Measurements from ENCODE around the gene HOXC6.

HOXC6 gene

GRCh38 chr12:54020591-54021405 lies 7.4 kb upstream of the HOXC6 start:
- no peak for TF ChIP-seq ZNF274 (IDR thresholded peaks at IDR 0.05; ENCODE audit: low read depth, low read length)
- no peak overlapping the region for H3K4me3 ChIP-seq (ENCODE audit: low read length)

- H3K4me3 ChIP-seq (ENCODE audit: low read length): no peak overlapping the region
- no peak for TF ChIP-seq ZNF274 (IDR thresholded peaks at IDR 0.05; ENCODE audit: low read depth, low read length)
Measured at GRCh38 chr12:54021432-54022013, 6.7 kb upstream of the HOXC6 start.

- H3K4me3 ChIP-seq (ENCODE audit: low read length): no peak overlapping the region
- TF ChIP-seq ZNF274 (IDR thresholded peaks at IDR 0.05; ENCODE audit: low read depth, low read length): no peak
Measured at GRCh38 chr12:54022960-54023884, 5.0 kb upstream of the HOXC6 start.

- TF ChIP-seq ZNF274 (IDR thresholded peaks at IDR 0.05; ENCODE audit: low read depth, low read length): no peak
- no peak overlapping the region for H3K4me3 ChIP-seq (ENCODE audit: low read length)
Measured at GRCh38 chr12:54024127-54024526, 4.1 kb upstream of the HOXC6 start.

GRCh38 chr12:54024581-54025305 lies 3.5 kb upstream of the HOXC6 start:
- H3K4me3 ChIP-seq (ENCODE audit: low read length): no peak overlapping the region
- TF ChIP-seq ZNF274 (IDR thresholded peaks at IDR 0.05; ENCODE audit: low read depth, low read length): no peak

- H3K4me3 ChIP-seq (ENCODE audit: low read length): no peak overlapping the region
- TF ChIP-seq ZNF274 (IDR thresholded peaks at IDR 0.05; ENCODE audit: low read depth, low read length): no peak
Measured at GRCh38 chr12:54025499-54026405, 2.5 kb upstream of the HOXC6 start.

- H3K4me3 ChIP-seq (ENCODE audit: low read length): no peak overlapping the region
- no peak for TF ChIP-seq ZNF274 (IDR thresholded peaks at IDR 0.05; ENCODE audit: low read depth, low read length)
Measured at GRCh38 chr12:54026640-54027441, 1.4 kb upstream of the HOXC6 start.

GRCh38 chr12:54027442-54027786 lies 826 bp upstream of the HOXC6 start:
- TF ChIP-seq ZNF274 (IDR thresholded peaks at IDR 0.05; ENCODE audit: low read depth, low read length): no peak
- H3K4me3 ChIP-seq (ENCODE audit: low read length): no peak overlapping the region

GRCh38 chr12:54029529-54030441 lies 1.5 kb downstream of the HOXC6 start:
- no peak for TF ChIP-seq ZNF274 (IDR thresholded peaks at IDR 0.05; ENCODE audit: low read depth, low read length)
- no peak overlapping the region for H3K4me3 ChIP-seq (ENCODE audit: low read length)

- no peak for TF ChIP-seq ZNF274 (IDR thresholded peaks at IDR 0.05; ENCODE audit: low read depth, low read length)
- no peak overlapping the region for H3K4me3 ChIP-seq (ENCODE audit: low read length)
Measured at GRCh38 chr12:54030442-54030801, 2.2 kb downstream of the HOXC6 start.

- no peak overlapping the region for H3K4me3 ChIP-seq (ENCODE audit: low read length)
- TF ChIP-seq ZNF274 (IDR thresholded peaks at IDR 0.05; ENCODE audit: low read depth, low read length): no peak
Measured at GRCh38 chr12:54030889-54031471, 2.7 kb downstream of the HOXC6 start.
